Left lobe of liver (tissue), 2 donors: Measurements from ENCODE around the gene CLTC. TPM values are rescaled to one million over a fixed set of nuclear protein-coding genes. Genes with fewer than 3 reads are reported as not detected.
A peak's percentile ranks its signal among the peaks of the same experiment; 100 is the strongest.
"Not testable (repeated sequence)": the region's sequence is repeated elsewhere in the genome, so short reads cannot be mapped to it uniquely, and the experiment has no call there.

Source experiments
- ATAC-seq: fragments of 200-7000 bp; cut with Tn5 transposase; one replicate; pipeline ENCODE4 v1.9.1; 2020; ENCODE audit warnings: mild to moderate bottlenecking, moderate library complexity
- DNase-seq: peaks from one replicate; pipeline ENCODE4 v3.0.0-alpha.2; 2020; ENCODE audit warnings: low spot score
- total RNA-seq: library from RNA; stranded (reverse); gene quantifications from one replicate; pipeline ENCODE4 v1.2.1, GENCODE V29; 2021
- donor health status: DM: no; HTN: no; CAD: no; lungs with moderate emphysema.
- donor health status: DM: no; HTN: yes; CAD: no.

The CLTC gene
- 111 TPM for total RNA-seq

DNA sequence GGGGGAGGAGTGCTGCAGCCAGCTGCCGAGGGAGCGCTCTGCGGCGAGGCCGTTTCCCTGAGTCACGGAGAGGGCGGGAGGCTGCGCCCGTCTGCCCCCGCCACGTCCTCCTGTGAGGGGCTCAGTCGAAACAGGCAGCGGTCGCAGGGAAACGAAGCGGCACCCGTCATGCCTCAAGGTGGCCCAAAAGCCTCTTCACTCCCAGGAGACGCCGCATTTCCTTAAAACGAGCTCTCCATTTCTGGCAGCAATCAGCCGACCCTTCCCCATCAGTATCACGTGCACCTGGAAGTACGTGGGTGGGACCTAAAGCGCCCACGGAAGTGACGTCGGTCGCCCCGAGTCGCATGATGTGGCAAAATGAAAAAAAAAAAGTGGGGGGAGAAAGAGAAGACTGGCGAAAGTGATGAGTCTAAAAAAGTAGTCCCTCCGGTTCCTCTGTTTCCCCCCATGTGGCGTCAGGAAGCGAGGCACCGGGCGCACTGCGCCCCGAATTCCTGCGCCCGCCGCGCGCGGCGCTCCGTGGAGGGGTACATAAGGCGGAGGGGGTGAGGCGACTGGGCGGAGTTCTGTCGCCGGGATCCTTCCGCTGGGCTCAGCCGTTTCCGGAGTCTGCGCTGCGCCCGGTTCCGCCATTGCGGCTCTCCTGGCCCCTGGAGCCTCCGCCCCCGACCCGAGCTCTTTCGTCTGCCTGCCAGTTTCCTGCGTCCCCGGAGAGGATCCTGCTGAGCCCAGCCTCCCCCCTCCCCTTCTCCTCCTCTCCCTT is at the start of gene CLTC:
TSS of gene CLTC (plus strand) at position 598 of the 766 bp plus-strand sequence. CDS start 237 bp downstream, outside the sequence.
- DNase-seq (peak; percentile 90), ATAC-seq (peak; percentile 87)

DNA sequence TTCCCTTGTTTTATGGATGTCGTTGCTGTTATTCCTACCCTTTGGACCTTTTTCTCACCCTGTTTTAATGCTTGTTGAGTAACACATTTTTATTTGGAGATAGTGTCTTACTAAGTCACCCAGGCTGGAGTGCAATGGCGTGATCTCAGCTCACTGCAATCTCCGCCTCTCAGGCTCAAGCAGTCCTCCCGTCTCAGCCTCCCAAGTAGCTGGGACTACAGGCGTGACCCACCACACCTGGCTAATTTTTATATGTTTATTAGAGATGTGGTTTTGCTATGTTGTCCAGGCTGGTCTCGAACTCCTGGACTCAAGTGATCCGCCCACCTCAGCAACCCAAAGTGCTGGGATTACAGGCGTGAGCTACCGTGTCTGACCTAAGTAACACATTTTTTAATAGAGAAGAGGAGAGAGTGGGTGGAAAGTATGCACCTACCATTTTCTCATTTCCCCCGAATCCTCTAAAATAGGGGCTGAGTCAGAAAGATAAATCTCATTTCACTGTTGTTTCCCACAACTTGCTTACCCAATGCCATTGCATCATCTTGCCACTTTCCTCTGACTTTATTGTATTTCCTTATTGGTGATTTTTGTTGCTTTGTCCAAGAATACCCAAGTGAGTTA is 47.3 kb upstream of the CLTC start:
- no peak for DNase-seq
- no peak for ATAC-seq

DNA sequence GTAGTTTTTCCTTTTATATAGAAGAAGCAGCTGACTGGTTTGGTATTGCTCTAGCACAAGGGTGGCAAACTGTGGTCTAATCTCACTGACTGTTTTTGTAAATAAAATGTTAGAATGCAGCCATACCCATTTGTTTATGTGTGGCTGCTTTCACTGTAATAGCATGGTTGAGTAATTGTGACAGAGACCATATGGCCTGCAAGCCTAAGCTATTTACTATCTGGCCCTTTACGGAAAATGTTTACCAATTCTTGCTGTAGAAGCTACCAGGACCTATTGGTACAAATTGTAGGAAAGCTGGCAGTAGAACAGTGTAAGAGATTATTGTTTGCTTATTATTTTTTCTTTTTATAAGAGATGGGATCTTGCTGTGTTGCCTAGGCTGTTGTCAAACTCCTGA is 35.5 kb upstream of the CLTC start:
- DNase-seq, ATAC-seq: not testable (repeated sequence)

DNA sequence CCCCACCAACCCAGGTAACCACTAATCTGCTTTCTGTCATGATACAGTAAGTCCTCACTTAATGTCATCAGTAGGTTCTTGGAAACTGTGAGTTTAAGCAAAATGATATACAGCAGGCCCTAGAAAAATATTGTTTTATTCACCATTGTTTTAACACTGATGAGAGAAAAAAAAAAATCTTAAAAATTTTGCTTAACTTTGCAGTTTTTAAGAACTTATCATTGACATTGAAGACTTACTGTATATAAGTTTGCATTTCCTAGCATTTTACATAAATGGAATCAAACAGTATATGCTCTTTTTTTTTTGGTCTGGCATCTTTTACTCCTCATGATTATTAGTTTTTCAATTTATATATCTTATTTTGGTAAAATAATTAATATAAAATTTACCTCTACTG is 19.5 kb upstream of the CLTC start:
- ATAC-seq (no peak), DNase-seq (no peak)

DNA sequence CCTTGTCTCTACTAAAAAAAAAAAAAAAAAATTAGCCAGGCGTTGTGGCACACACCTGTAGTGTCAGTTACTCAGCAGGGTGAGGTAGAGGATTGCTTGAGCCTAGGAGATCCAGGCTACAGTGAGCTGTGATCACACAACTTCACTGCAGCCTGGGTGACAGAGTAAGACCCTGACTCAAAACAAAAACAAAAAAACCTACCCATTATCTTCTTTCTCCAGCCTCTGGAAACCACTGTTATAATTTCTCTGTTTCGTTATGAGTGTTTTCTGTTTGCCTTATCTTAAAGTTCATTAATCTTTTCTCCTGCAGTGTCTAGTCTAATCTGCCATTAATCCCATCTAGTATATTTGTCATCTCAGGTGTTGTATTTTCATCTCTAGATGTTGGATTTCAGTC is 18.6 kb upstream of the CLTC start:
- no peak for DNase-seq
- ATAC-seq, result no peak

DNA sequence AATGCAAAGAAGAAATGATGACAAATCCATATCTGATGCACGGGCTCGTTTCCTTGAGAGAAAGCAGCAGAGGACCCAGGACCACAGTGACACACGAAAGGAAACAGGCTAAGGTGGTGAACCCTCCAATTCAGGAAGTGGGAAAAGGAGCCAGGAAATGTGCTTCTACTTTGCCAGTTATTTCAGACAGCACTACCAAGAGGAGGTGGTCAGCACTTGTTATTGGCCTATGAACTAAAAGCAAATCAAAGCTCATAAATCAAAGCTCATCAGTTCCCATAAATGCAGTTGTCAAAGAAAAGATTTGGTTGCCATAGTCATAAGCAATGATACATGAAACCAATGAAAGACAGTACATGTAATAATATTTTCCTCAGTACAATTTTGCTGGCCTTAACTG is 12.6 kb upstream of the CLTC start:
- DNase-seq (no peak), ATAC-seq (no peak)

DNA sequence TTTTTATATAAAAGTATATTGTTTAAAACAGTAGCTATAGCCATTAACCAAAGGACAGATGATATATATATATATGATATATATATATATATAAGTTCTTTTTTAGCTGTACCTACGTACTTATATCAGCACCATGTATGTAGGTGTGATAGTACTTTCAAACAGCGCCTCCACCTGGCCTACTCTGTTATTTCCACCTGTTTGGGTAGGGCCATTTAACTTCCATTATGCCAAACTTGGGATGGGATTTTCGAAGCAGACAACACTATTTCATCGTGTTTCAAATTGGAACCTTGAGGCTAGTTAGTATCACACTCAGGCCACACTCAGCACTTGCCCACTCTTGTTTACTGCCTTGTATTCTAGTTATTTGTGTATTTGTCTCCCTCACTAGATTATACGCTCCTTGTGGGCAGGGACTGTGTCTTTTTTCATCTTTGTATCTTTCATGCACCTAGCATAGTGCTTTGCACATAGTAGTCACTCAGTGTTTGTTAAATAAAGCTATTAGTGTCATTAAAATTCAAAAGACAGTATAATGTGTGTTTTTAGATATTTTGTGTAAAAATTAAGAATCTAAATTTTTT is 11.8 kb upstream of the CLTC start:
- ATAC-seq, result no peak

DNA sequence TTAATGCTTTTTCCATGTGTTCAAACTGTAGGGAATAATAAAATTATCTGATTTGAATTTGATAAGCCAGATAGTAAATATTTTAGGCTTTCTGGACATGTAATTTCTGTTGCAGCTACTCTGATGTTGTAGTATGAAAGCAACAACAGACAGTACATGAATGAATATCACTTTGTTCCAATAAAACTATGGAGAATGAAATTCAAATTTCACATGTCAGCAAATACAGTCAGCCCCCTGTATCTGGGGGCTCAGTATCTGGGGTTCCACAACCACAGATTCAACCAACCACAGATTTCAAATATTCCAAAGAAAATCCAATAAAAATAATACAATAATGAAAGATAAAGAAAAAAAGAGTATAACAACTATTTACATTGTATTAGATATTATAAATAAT is 8.2 kb upstream of the CLTC start:
- no peak for DNase-seq
- no peak for ATAC-seq

More for the DNA sequence above, 11.8 kb upstream of the CLTC start:
- DNase-seq, result no peak

DNA sequence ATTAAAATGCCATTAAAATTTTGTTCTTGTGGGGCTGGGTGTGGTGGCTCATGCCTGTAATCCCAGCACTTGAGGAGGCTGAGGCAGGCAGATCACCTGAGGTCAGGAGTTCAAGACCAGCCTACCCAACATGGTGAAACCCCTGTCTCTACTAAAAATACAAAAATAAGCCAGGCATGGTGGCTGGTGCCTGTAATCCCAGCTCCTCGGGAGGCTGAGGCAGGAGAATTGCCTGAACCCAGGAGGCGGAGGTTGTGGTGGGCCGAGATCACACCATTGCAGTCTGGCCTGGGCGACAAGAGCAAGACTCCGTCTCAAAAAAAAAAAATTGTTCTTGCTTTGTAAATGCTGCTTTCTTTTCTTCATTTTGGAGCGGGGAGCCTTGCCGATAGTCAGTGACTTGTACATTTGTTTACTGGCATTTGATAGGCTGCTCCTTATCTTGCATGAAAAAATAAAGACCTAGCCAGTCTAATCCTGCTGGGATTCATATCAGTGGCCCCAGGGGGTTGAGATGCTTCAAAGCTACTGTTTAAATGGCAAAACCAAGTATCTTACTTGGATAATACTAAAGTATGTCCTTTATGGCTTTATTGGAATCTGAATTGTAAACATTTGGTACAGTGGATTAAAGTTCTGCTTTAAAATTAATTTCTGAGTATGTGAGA is 3.3 kb upstream of the CLTC start:
- DNase-seq (no peak), ATAC-seq (no peak)

DNA sequence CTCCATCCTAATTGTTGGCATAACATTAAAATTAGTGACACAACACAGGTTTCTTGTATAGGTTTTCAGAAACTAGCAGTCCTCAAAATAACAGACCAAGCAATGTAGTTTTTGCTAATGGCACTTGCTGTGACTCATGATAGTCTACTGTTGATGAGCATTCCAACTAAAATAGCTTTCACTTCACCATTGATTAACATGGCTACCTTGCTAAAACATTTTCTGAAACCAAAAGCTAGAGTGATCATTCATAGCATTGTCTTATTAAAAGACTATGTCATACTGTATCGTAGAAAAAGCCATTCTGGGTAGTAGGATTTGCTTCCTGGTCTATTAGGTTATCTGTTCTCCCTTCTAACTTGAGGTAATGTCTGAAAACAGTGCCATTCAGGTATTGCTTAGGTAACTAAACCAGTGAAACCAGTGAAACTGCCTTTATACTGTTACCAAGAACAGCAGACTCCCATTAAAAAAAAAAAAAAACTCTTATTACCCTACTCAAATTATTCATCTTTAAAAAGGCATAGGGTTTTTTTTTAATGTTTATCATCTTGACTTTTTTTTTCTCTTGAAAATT is 2.5 kb upstream of the CLTC start:
- ATAC-seq, result no peak

DNA sequence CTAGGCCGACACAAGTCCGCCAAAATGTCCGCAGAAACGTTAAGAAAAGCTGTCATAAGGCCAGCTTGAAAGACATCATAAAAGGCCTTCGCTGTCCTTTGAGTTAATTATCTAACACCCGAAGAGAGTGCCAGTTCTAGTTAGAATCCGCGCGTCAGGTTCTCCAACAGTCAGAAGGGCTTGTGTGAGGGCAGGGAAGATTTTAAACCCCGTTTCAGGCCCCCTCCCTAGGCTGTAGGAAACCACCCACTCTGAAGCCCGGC is 729 bp upstream of the CLTC start:
- ATAC-seq (no peak), DNase-seq (no peak)

More for the DNA sequence above, 2.5 kb upstream of the CLTC start:
- DNase-seq, result no peak

DNA sequence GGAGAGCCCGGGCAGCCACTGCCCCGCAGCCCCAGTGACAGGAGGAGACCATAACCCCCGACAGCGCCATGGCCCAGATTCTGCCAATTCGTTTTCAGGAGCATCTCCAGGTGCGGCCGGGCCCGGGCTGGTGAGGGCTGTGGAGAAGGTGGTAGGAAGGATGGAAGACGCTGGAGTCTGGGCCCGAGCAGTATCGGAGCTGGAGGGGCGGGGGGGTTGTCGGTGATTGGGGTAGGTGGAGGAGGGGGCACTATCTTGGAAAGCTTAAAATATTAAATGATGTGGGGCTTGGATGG is 317 bp downstream of the CLTC start:
- no peak for ATAC-seq
- DNase-seq, result no peak

DNA sequence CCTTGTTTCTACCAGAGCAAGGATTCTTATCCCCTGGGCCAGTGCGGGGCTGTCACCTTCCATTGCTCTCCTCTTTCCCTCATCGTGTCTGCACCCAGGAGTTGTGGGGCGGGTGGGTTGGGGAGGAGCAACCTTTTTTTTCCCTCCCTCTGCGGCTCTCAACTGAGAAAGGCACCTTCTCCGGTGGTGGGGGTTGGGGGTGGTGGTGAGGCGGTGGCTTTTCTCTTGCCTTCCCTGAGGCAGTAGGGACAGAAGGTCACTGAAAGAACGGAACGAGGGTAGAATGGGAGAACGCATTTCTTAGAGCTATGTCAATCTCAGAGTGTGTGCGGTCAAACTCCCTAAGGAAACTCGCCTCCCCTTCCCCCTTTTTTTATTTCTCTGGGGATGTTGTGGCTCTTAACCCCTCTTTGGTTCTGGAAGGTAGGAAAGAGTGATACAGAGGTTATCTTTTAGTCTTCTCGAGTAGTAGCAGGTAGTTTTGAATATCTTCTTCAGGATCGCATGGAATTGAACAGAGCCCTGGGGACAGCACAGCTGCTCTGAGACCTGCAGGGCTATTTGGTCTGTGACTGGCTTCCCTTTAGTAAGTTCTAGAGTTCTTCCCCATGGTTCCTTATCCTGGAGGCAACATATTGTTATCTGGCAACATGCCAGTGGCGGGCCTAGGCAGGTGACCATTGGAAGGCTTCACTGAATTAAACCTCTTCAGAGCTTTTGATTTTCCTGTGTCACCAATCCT is 994 bp downstream of the CLTC start:
- ATAC-seq (peak; percentile 35), DNase-seq (peak; percentile 57)

DNA sequence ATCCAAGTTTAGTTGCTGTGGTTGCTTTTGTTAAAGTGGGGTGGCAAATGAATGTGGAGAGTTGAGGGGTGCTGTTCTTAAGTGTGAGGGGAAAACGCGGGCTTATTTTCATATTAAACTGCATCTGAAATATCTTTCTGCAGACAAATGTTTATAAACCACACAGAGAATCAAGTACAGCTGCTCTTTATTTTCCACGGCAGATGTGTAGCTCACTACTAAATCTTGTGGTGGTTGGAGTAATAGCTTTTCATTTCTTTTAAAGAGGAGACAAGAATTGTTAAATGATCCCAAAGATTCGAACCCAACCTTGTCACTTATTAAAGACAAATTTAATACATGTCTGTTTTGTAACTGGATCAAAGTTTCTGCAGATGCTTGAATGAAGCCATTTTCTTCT is 2.1 kb downstream of the CLTC start:
- ATAC-seq, result no peak
- no peak for DNase-seq

DNA sequence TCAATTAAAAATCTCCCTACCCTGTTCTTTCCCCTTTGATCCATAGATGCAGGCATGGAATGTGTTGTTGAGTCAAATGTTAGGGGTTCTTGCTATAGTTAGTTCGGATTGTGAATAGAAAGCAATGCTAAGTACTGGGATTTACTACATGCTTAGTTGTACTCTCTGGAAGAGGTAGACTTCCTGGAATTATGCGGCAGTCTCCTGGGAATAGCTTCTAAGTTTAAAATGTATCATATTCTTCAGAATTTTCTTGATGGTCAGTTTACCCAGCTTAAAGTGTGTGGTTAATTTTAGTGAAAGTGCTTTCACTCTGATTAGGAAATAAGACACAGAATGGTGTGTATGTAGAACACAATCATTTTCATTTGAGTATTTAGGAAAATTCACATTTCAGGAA is 3.5 kb downstream of the CLTC start:
- ATAC-seq (no peak), DNase-seq (no peak)

DNA sequence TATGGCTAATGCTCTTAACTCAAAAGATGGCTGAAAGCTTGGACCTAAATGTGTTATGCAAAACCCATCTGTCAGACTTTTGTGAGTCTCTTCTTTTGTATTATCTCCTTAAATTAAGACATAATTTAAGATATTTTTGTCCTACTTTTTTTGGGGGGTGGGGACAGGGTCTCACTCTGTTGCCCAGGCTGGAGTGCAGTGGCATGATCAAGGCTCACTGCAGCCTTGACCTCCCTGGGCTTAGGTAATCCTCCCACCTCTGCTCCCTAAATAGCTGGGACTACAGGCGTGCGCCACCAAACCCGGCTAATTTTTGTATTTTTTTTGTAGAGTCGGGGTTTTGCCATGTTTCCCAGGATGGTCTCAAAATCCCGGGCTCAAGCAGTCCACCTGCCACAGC is 7.1 kb downstream of the CLTC start:
- ATAC-seq, result no peak
- no peak for DNase-seq

DNA sequence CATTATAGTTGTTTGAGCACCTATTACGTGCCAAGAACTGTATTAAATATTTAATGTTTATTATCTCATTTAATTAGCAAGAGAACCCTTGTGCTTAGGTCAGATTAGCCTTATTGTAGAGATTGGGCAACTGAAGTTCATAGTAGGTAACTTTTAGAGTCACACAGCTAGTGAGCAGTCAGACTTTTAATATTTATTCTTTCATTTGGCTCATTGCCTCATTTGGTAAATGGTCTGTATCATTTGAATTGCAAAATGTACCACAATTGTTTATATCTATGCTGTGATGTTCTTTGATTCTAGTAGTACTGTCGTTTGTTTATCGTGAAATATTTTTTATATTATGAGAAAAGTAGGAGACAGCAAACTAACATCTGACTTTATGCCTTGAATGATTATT is 7.6 kb downstream of the CLTC start:
- DNase-seq (no peak), ATAC-seq (peak; percentile 70)

DNA sequence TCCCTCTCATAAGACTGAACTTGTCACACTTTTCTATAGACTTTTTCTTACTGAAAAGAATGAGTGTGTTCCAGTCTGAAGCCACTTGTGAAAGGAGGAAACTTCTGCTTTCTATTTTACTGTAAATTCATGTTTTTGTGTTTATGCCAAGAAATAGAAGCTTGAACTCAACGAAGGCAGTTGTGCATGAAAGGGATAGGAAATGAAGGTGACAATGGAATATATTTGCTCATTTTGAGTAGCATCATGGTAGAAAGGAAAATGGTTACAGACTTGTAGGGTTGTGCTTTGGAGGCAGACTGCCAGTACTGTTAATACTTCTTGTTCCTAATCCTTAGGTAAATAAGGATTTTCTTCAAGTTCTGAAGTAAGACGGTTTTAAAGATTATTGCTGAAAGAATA is 8.1 kb downstream of the CLTC start:
- DNase-seq, result no peak
- no peak for ATAC-seq

DNA sequence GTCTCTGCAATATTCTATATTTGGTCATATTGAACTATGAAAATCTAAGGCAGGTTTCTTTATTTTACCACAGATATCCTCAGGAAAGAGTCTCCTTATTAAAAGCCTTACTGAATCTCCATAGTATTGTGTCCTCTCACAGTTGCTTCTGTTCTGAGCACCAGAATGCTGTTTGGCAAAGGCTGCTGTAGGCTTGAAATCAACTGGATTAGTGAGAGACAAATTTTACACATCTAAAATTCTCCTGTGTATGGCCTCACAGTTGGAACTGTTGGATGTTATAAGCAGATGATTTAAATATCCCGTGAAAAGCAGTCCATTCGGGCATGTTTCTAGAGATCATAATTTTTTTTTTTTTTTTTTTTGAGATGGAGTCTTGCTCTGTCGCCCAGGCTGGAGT is 9.5 kb downstream of the CLTC start:
- DNase-seq (no peak), ATAC-seq (no peak)

DNA sequence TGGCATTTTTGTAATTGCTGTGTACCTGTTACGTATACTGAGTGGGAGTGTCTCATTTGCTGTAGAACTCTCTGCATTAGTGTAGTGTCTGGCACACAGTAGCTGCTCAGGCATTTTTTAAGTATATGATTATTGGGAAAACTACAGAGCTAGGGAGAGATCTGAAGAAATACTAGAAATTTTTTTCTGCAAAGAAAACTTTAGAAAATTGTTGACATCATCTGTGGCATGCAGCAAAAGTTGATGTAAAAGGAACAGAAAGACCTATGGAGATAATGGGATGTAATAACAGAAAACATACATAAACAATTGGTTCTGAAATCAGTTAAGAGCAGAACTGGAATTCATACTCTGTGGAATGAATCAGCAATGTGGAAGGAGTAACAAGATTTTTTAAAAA is 11.6 kb downstream of the CLTC start:
- ATAC-seq, result no peak

DNA sequence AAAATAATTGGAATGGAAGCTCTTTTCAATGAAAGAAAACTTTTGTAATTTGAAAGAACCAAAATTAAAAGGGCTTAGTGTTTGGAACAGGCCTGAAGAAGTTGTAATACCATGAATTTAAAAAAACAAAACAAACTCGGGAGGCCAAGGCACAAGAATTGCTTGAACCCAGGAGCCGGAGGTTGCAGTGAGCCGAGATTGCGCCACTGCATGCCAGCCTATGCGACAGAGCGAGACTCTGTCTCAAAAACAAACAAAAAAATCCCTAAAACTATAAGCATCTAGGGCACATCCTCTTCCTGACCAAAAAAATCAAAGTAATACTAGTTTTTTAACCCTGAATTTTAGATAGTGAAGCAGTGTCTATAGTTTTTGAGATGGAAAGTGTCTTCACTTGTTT is 12.7 kb downstream of the CLTC start:
- DNase-seq (no peak), ATAC-seq (no peak)

More for the DNA sequence above, 11.6 kb downstream of the CLTC start:
- DNase-seq, result no peak
